ENCODE measurements around the gene OR2T35. TPM values are rescaled to one million over a fixed set of nuclear protein-coding genes. Genes with fewer than 3 reads are reported as not detected.
A peak's percentile ranks its signal among the peaks of the same experiment; 100 is the strongest.
"Not testable (repeated sequence)": the region's sequence is repeated elsewhere in the genome, so short reads cannot be mapped to it uniquely, and the experiment has no call there.

Gene OR2T35
- total RNA-seq, 1 donor from 2014 or later, result 1.6 TPM

DNA sequence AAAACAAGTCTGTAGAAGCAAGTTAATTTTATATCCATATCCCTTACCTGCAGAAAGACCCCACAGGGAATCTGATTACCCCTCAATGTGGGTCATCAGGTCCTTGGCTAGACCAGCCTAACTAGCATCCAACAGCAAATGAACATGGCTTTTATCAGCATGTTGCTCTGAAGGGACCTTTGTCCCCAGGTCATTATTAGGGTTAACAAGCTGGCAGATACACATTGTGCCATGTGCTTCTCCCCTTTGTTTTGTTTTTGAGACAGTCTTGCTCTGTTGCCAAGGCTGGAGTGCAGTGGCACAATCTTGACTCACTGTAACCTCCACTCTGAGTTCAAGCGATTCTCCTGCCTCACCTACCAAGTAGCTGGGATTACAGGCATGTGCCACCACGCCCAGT lies 10.1 kb downstream of the OR2T35 start, which contains the start of gene OR2T11:
Gene OR2T11 (minus strand): TSS at position 101 of the 400 bp plus-strand sequence. CDS start 7,963 bp downstream, outside the sequence.
- H3K4me1 Mint-ChIP-seq; H3K27me3 Mint-ChIP-seq; H3K4me3 Mint-ChIP-seq; H3K27ac Mint-ChIP-seq; POLR2A ChIA-PET; DNase-seq; H3K36me3 Mint-ChIP-seq (ENCODE audit: low read depth); CTCF ChIA-PET; ATAC-seq (ENCODE audit: low read depth); H3K9me3 Mint-ChIP-seq: not testable (repeated sequence)
- intact Hi-C loops (cut with micrococcal nuclease), result loop anchor here (5.0 kb wide), 1 partner anchor 178 kb away; no protein-coding TSS in a partner anchor

DNA sequence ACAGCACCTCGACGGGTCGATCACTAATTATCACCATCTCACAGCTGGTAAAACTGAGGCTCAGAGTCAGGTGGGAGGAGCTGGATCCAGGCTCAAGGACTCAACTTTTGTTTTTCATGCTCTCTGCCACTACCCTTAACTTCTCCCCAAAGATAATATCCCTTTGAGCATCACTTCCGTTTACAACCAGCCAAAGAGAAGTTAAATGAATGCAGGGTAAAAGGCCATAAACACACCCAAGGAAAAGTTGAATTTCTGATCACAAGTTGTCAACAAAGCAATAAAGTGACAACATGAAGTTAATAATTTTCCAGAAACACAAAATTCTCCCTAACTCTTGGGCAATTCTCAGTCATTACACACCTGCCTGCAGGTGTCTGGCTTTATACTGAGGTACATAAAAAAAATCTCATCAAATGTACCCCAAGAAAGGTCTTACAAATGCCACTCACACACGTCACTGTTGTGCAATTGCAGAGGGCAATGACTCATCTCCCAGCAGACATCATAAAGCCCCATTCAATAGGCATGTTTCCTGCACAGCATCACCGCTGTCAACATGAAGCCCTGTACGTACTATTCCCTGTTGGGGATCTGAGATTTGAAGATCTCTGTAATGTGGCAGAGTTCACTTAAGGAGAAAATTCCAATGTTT lies 13.6 kb downstream of the OR2T35 start:
- no peaks in the 10 kb centered on the region for H3K9me3 Mint-ChIP-seq
- peaks cover 11% of the 10 kb centered on the region for H3K4me1 Mint-ChIP-seq
- H3K27me3 Mint-ChIP-seq, result no peaks in the 10 kb centered on the region
- H3K27ac Mint-ChIP-seq, result no peak overlapping the region
- peak; percentile 37 for ATAC-seq (ENCODE audit: low read depth)
- no peak for DNase-seq
- intact Hi-C loops (cut with micrococcal nuclease), result loop anchor here (5.0 kb wide), 1 partner anchor 174 kb away; no protein-coding TSS in a partner anchor
- H3K36me3 Mint-ChIP-seq (ENCODE audit: low read depth), result no peaks in the 10 kb centered on the region
- H3K4me3 Mint-ChIP-seq, result no peak overlapping the region
- CTCF ChIA-PET, result no interaction called here
- TF ChIP-seq CTCF (IDR thresholded peaks at IDR 0.05), result no peak
- POLR2A ChIA-PET, result no interaction called here

- CTCF ChIA-PET, result interaction anchor here (1.4 kb wide), 1 partner anchor 175 kb away, joined by 3 read pairs; no protein-coding TSS in a partner anchor
- peaks cover 11% of the 10 kb centered on the region for H3K4me1 Mint-ChIP-seq
- no peaks in the 10 kb centered on the region for H3K27me3 Mint-ChIP-seq
- ATAC-seq (ENCODE audit: low read depth) (no peak), DNase-seq (no peak)
- no peak overlapping the region for H3K27ac Mint-ChIP-seq
- no peaks in the 10 kb centered on the region for H3K9me3 Mint-ChIP-seq
- H3K36me3 Mint-ChIP-seq (ENCODE audit: low read depth), result no peaks in the 10 kb centered on the region
- H3K4me3 Mint-ChIP-seq, result no peak overlapping the region
- intact Hi-C loops (cut with micrococcal nuclease), result loop anchor here (5.0 kb wide), 1 partner anchor 173 kb away; no protein-coding TSS in a partner anchor
- no peak for TF ChIP-seq CTCF (IDR thresholded peaks at IDR 0.05)
- POLR2A ChIA-PET, result no interaction called here
Observed at GRCh38 chr1:248630551-248630950, 14.5 kb downstream of the OR2T35 start.

- POLR2A ChIA-PET, result interaction anchor here (0.7 to 0.8 kb wide), 2 partner anchors 76 to 129 kb away, joined by 4 read pairs; no protein-coding TSS in a partner anchor
- Mint-ChIP-seq H3K9me3 (no peaks in the 10 kb centered on the region), H3K4me1 (peaks cover 11% of the 10 kb centered on the region), H3K36me3 (ENCODE audit: low read depth) (no peaks in the 10 kb centered on the region), H3K27me3 (no peaks in the 10 kb centered on the region), H3K4me3 (no peak overlapping the region), H3K27ac (no peak overlapping the region)
- CTCF ChIA-PET, result interaction anchor here (0.7 to 1.0 kb wide), 4 partner anchors 9 to 178 kb away, joined by 3 to 5 read pairs (median 4); no protein-coding TSS in a partner anchor
- intact Hi-C loops (cut with micrococcal nuclease), result no loop called here
- no peak for TF ChIP-seq CTCF (IDR thresholded peaks at IDR 0.05)
- DNase-seq (no peak), ATAC-seq (ENCODE audit: low read depth) (peak; percentile 54)
Observed at GRCh38 chr1:248627971-248628844, 16.9 kb downstream of the OR2T35 start.

GRCh38 chr1:248625971-248626370 lies 19.1 kb downstream of the OR2T35 start:
- TF ChIP-seq CTCF (IDR thresholded peaks at IDR 0.05), result no peak
- no peaks in the 10 kb centered on the region for H3K36me3 Mint-ChIP-seq (ENCODE audit: low read depth)
- DNase-seq (no peak), ATAC-seq (ENCODE audit: low read depth) (no peak)
- no peaks in the 10 kb centered on the region for H3K27me3 Mint-ChIP-seq
- H3K9me3 Mint-ChIP-seq, result no peaks in the 10 kb centered on the region
- peaks cover 18% of the 10 kb centered on the region for H3K4me1 Mint-ChIP-seq
- intact Hi-C loops (cut with micrococcal nuclease), result no loop called here
- ChIA-PET POLR2A (no interaction called here), CTCF (interaction anchor here (5.1 to 11.4 kb wide), 2 partner anchors 63 to 181 kb away, joined by 67 to 218 read pairs; no protein-coding TSS in a partner anchor)
- H3K4me3 Mint-ChIP-seq, result no peak overlapping the region
- H3K27ac Mint-ChIP-seq, result no peak overlapping the region
